Choroid plexus epithelial cell (primary cell): ENCODE results near the gene HDAC7.
A peak's percentile ranks its signal among the peaks of the same experiment; 100 is the strongest.

Source experiments
- DNase-seq: peaks from one replicate; pipeline ENCODE4 v3.0.0-alpha.2; 2010; ENCODE audit warnings: low read depth
- H3K4me3 ChIP-seq: 2 replicates; pipeline ENCODE4 v1.5.1; 2011; ENCODE audit warnings: low read depth, mild to moderate bottlenecking, control low read depth, low read length, moderate library complexity
- TF ChIP-seq, protein P1 (sequence below): conservative IDR thresholded peaks from 2 replicates; pipeline ENCODE4 v1.5.1; 2011; ENCODE audit warnings: low read depth, mild to moderate bottlenecking, control low read depth, inconsistent platforms, low read length, moderate library complexity

Gene HDAC7

DNA sequence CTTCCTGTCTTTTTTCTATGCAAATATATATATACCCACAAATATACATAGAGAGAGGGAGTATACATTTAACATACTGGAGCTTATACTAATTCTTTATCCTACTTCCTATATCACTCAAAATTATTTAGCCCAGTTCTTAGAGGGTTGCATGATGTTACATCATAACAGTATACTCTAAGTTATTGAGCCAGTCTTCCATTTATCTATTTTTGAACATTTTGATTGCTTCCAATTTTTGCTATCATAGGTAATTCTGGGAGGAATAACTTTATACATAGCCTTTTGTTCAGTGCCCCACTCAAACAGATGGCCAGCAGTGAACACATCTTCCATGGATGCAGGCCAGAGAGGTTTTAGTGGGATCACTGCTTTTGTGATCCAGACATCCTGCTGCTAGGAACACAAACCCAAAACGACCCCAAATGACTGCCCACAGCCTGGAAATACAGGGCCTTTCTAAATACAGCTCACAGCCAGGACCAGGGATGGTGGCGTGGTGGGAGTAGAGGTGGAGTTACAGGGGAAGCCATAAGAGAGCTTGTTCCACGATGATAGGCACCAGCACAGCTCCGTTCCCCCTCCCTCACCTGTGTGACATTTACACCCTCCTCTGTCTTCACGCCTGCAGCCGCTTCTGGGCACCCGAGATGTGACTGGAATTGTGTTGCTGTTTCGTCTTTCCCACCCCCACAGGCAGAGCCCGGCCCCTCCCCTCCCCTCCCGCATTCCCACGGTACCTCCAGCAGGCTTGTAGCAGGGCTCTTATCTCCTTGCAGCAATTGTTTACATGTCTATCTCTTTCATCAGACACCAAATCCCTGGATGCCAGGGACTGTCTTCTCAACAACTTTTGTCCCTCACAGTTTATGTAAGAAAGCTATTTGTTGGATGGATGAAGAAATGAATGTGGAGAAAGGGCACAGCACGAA, 30.7 kb upstream of the HDAC7 start:
- DNase-seq: peak; percentile 57
- TF ChIP-seq, protein P1, sequence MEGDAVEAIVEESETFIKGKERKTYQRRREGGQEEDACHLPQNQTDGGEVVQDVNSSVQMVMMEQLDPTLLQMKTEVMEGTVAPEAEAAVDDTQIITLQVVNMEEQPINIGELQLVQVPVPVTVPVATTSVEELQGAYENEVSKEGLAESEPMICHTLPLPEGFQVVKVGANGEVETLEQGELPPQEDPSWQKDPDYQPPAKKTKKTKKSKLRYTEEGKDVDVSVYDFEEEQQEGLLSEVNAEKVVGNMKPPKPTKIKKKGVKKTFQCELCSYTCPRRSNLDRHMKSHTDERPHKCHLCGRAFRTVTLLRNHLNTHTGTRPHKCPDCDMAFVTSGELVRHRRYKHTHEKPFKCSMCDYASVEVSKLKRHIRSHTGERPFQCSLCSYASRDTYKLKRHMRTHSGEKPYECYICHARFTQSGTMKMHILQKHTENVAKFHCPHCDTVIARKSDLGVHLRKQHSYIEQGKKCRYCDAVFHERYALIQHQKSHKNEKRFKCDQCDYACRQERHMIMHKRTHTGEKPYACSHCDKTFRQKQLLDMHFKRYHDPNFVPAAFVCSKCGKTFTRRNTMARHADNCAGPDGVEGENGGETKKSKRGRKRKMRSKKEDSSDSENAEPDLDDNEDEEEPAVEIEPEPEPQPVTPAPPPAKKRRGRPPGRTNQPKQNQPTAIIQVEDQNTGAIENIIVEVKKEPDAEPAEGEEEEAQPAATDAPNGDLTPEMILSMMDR: no peak
- H3K4me3 ChIP-seq: no peak overlapping the region

DNA sequence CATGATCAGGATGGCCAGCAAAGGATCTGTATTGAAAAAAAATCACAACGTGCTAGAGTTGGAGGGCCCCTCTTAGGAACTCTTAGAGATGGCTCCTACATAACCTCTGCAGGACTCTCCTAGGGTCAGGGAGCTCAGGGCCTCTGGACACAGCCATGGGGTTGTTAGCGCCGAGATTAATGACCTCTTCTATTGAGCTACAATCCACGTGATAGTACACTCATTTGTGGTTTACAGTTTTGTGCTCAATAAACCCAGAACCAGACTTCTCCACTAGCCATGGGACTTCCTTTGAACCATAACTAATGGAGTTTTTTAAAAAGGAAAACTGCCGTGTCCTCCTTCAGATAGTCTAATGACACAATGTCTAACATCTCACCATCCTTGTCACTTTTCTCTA, 29.6 kb upstream of the HDAC7 start:
- no peak overlapping the region for H3K4me3 ChIP-seq
- TF ChIP-seq, protein P1: no peak
- DNase-seq: no peak

DNA sequence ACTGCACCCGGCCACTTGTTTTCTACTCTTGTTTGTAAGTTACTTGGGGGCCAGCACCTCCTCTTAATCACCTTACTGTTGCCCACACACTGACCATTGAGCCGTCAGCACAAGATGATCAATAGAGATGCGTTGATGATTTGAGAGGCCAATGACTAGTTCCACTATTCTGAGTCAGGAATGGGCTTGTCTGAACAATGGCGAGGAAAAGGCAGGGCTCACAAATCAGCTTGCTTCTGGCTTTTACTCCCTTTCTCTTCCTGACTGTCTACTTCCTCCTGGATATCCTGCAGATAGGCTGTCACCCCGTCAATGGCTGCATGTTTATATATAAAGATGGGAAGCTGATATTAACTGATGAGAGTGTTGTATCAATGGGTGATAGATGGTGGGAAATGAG, 29.1 kb upstream of the HDAC7 start:
- TF ChIP-seq, protein P1: no peak
- H3K4me3 ChIP-seq: no peak overlapping the region
- no peak for DNase-seq

DNA sequence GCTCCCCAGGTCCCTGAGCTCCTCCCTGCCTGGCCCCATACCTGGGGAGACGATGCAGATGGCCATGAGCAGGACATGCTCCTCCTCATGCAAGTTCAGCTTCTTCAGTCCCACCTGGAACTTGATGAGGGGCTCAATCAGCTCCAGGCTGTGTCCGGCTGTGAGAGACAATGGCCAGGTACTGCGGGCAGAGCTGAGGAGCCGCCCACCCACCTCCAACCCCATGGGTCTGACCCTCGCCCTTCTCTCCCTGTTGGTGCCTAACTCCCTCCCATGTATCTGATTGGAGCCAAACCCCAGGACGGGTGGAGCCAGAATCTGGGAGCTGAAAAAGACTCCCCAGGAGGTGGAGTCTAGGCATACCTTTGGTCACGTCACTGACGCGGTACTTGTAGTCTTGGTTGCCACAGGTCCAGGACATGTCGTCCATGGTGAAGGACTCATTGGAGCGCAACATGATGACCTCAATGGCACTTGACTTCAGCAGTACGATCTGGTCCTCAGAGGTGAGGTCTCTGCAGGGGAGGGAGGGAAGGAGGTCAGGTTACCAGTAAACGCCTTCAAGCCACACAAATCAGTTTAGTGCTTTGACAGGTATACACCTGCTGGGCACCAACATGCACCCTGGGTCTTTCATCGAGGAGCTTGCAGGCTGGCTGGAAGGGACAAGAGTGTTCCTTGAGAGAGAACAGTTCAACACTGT, 26.7 kb upstream of the HDAC7 start:
- TF ChIP-seq, protein P1: no peak
- no peak overlapping the region for H3K4me3 ChIP-seq
- DNase-seq: no peak

DNA sequence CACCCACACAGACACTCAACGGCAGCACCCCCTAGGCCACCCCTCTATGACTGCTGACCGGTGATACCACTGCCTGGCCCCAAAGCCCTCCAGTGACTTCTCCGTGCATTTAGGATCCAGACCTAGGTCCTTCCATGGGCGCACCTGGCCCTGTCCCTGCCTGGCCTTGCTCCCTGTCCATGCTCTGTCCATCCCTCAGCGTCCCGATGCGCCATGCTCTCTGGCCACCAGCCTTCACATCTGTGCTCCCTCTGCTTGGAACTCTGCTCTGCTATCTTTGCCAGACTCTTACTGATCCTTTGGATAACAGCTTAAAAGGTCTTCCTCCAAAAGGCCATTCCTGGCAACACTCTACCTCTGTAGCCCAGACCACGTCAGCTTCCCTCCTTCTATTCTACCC, 25.4 kb upstream of the HDAC7 start:
- H3K4me3 ChIP-seq: no peak overlapping the region
- TF ChIP-seq, protein P1: no peak
- no peak for DNase-seq

DNA sequence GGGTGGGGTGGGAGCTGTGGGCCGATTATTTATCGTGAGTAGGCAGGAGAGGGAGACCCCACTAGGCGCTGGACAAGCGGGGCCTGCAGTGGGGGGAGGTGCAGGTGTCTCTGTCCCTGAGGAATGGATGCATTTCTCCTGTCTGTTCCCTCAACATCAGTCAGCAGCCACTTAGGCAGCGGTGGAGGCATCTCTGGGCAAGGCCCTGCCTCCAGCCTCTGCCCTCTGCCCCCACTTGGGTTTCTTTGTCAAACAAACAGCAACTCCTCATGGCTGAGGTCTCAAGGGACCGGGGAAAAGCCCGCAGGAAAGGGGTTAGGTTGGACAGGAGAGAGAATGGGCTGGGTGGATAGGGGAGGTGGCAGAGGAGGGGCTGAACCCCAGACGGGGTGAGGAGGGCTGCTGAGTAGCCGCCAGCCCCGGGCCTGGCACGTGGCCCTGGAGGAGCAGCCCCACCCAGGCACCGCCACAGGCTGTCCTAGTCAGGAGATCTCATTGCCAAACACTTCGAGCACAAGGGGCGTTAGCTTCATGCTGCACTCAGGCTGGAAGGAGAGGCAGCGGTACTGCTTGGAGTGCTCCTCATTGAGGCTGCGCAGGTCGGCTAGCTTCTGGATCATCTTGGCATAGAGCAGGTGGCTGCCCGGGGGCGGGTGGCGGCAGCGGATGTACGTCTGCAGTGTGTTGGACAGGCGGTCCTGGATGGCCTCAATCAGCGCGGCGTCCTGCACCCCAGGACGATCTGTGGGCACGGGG, 24.7 kb upstream of the HDAC7 start:
- no peak overlapping the region for H3K4me3 ChIP-seq
- no peak for DNase-seq
- TF ChIP-seq, protein P1: no peak
